HEK293 (cell line): ENCODE data around the gene TMEM170A.

Experiments used
- CTCF ChIA-PET: fragments of 350-600 bp; formaldehyde crosslinking; extraction: SDS; loops from one replicate; lab custom pipeline; 2021; ENCODE audit warnings: antibody characterized with exemption; lab: Yijun Ruan, JAX
- POLR2A ChIA-PET: fragments of 300-600 bp; formaldehyde crosslinking; extraction: SDS; loops from one replicate; lab custom pipeline; 2020; ENCODE audit warnings: antibody characterized with exemption, inconsistent platforms; lab: Yijun Ruan, JAX
- H3K27ac ChIP-seq: fragments of 200-500 bp; sonication (Bioruptor generic); 2 replicates; pipeline ENCODE4 v1.5.1; 2014; ENCODE audit warnings: low read depth, low read length, control low read depth, inconsistent platforms; ENCODE audit errors: extremely low read depth
- H3K36me3 ChIP-seq, 2 experiments: fragments of 200-500 bp in 1 of 2; sonication (Bioruptor generic) in 1 of 2; 1 replicate in 1 of 2; 2 replicates in 1 of 2; pipeline ENCODE4 v1.5.1; 2014 to 2017; ENCODE audit warnings: inconsistent platforms in 2 of 2, low read length in 2 of 2; ENCODE audit not compliant: control insufficient read depth in 2 of 2, insufficient read depth in 1 of 2
- H3K4me1 ChIP-seq: fragments of 200-500 bp; sonication (Bioruptor generic); 2 replicates; pipeline ENCODE4 v1.5.1; 2014; ENCODE audit warnings: mild to moderate bottlenecking, low read length, inconsistent platforms; ENCODE audit not compliant: control insufficient read depth, insufficient read depth
- H3K4me3 ChIP-seq: 2 replicates; pipeline ENCODE4 v1.5.1; 2011; ENCODE audit warnings: low read depth, mild to moderate bottlenecking, control low read depth, low read length, moderate library complexity
- H3K9me3 ChIP-seq: fragments of 200-500 bp; sonication (Bioruptor generic); 2 replicates; pipeline ENCODE4 v1.5.1; 2014; ENCODE audit warnings: low read depth, low read length, inconsistent platforms; ENCODE audit not compliant: control insufficient read depth, insufficient read depth
- BCL6B ChIP-seq: fragments of 450-650 bp; formaldehyde crosslinking; IDR thresholded peaks from 2 replicates; pipeline ENCODE4 v1.5.1; 2017; ENCODE audit warnings: missing biosample characterization, missing genetic modification characterization
- GLI2 ChIP-seq: fragments of 450-650 bp; formaldehyde crosslinking; IDR thresholded peaks from 2 replicates; pipeline ENCODE4; 2017; ENCODE audit warnings: missing biosample characterization, missing genetic modification characterization, low read depth, borderline replicate concordance
- HIC1 ChIP-seq: fragments of 450-650 bp; formaldehyde crosslinking; IDR thresholded peaks from 2 replicates; pipeline ENCODE4 v1.5.1; 2016; ENCODE audit warnings: missing biosample characterization, missing genetic modification characterization
- HOXD13 ChIP-seq: sonication (generic); formaldehyde crosslinking; IDR thresholded peaks from 2 replicates; pipeline ENCODE4 v1.8.0; 2022; ENCODE audit warnings: missing genetic modification reagents, borderline replicate concordance
- MYNN ChIP-seq: fragments of 450-650 bp; formaldehyde crosslinking; IDR thresholded peaks from 2 replicates; pipeline ENCODE4 v1.5.1; 2016; ENCODE audit warnings: missing biosample characterization, missing genetic modification characterization, borderline replicate concordance
- PRDM10 ChIP-seq: fragments of 450-650 bp; formaldehyde crosslinking; IDR thresholded peaks from 2 replicates; pipeline ENCODE4 v1.5.1; 2016; ENCODE audit warnings: missing biosample characterization, missing genetic modification characterization
- ZNF10 ChIP-seq: fragments of 450-650 bp; formaldehyde crosslinking; IDR thresholded peaks from 2 replicates; pipeline ENCODE4 v1.5.1; 2017; ENCODE audit warnings: missing biosample characterization, missing genetic modification characterization
- ZNF23 ChIP-seq: fragments of 450-650 bp; formaldehyde crosslinking; IDR thresholded peaks from 2 replicates; pipeline ENCODE4 v1.5.1; 2016; ENCODE audit warnings: missing biosample characterization, missing genetic modification characterization, borderline replicate concordance
- ZNF280C ChIP-seq: fragments of 450-650 bp; formaldehyde crosslinking; IDR thresholded peaks from 2 replicates; pipeline ENCODE4 v1.5.1; 2016; ENCODE audit warnings: missing biosample characterization, missing genetic modification characterization
- ZNF473 ChIP-seq: fragments of 450-650 bp; formaldehyde crosslinking; IDR thresholded peaks from 2 replicates; pipeline ENCODE4 v1.5.1; 2017; ENCODE audit warnings: missing biosample characterization, missing genetic modification characterization
- ZNF501 ChIP-seq: fragments of 450-650 bp; formaldehyde crosslinking; IDR thresholded peaks from 2 replicates; pipeline ENCODE4 v1.5.1; 2016; ENCODE audit warnings: missing biosample characterization, missing genetic modification characterization
- ZNF529 ChIP-seq: fragments of 450-650 bp; formaldehyde crosslinking; IDR thresholded peaks from 2 replicates; pipeline ENCODE4 v1.5.1; 2017; ENCODE audit warnings: missing genetic modification characterization, missing biosample characterization; ENCODE audit not compliant: insufficient replicate concordance
- ZNF544 ChIP-seq: fragments of 450-650 bp; formaldehyde crosslinking; IDR thresholded peaks from 2 replicates; pipeline ENCODE4 v1.5.0; 2017; ENCODE audit warnings: missing biosample characterization, missing genetic modification characterization
- ZNF610 ChIP-seq: fragments of 450-650 bp; formaldehyde crosslinking; IDR thresholded peaks from 2 replicates; pipeline ENCODE4 v1.5.1; 2016; ENCODE audit warnings: missing biosample characterization, missing genetic modification characterization, borderline replicate concordance
- ZNF654 ChIP-seq: fragments of 450-650 bp; formaldehyde crosslinking; IDR thresholded peaks from 2 replicates; pipeline ENCODE4 v1.5.1; 2016; ENCODE audit warnings: low read depth, missing biosample characterization, missing genetic modification characterization
- ZNF670 ChIP-seq: fragments of 450-650 bp; formaldehyde crosslinking; IDR thresholded peaks from 2 replicates; pipeline ENCODE4 v1.5.1; 2016; ENCODE audit warnings: missing biosample characterization, missing genetic modification characterization, low read depth
- ZNF76 ChIP-seq: fragments of 450-650 bp; formaldehyde crosslinking; IDR thresholded peaks from 2 replicates; pipeline ENCODE4; 2016; ENCODE audit warnings: low read depth, missing biosample characterization, missing genetic modification characterization, borderline replicate concordance

The TMEM170A gene

GRCh38 chr16:75506574-75506973 is 42.1 kb upstream of the TMEM170A start:
- CTCF ChIA-PET, result interaction anchor here (0.7 to 1.1 kb wide), 4 partner anchors 10 to 41 kb away, joined by 3 to 4 read pairs (median 3); no protein-coding TSS in a partner anchor
- Histone ChIP-seq H3K9me3 (no peaks in the 10 kb centered on the region), H3K4me3 (no peak overlapping the region), H3K36me3 (no peaks in the 10 kb centered on the region), H3K4me1 (peaks cover 3% of the 10 kb centered on the region; the same call in 1 of the 2 replicates), H3K27ac (no peak overlapping the region)
- no peak for TF ChIP-seq ZNF23 (tag by site-specific recombination)
- TF ChIP-seq HOXD13 (CRISPR knock-in tag), result no peak
- TF ChIP-seq ZNF473 (tag by site-specific recombination), result no peak
- no peak for TF ChIP-seq ZNF529
- TF ChIP-seq MYNN (tag by site-specific recombination), result no peak
- TF ChIP-seq ZNF670 (tag by site-specific recombination), result no peak
- no peak for TF ChIP-seq ZNF544 (tag by site-specific recombination)
- TF ChIP-seq ZNF610 (tag by site-specific recombination), result no peak
- TF ChIP-seq ZNF501, result no peak
- no peak for TF ChIP-seq ZNF280C
- TF ChIP-seq ZNF76, result no peak
- no peak for TF ChIP-seq PRDM10
- no peak for TF ChIP-seq ZNF654 (tag by site-specific recombination)
- no peak for TF ChIP-seq GLI2
- no peak for TF ChIP-seq BCL6B (tag by site-specific recombination)
- TF ChIP-seq HIC1 (tag by site-specific recombination), result no peak
- no peak for TF ChIP-seq ZNF10 (tag by site-specific recombination)
- POLR2A ChIA-PET, result no interaction called here
